ENCODE results near the gene ATP8A2. TPM values are rescaled to one million over a fixed set of nuclear protein-coding genes. Genes with fewer than 3 reads are reported as not detected.

The ATP8A2 gene
- total RNA-seq: 1 to 10 TPM in 1 of 2 donors, under 1 TPM in 1; 0.23 to 6.1 TPM

GRCh38 chr13:25371875-25372283 is at the start of gene ATP8A2:
Gene ATP8A2 (plus strand): TSS chr13:25371974. CDS start chr13:25372213, 239 bp downstream.
- Histone ChIP-seq H3K36me3 (no peaks in the 10 kb centered on the region), H3K9me3 (no peaks in the 10 kb centered on the region), H3K4me1 (replicated peaks) (no peaks in the 10 kb centered on the region), H3K27ac (no peak within 1 kb of the TSS), H3K4me3 (peak within 1 kb of the TSS; percentile 15 to 32), H3K27me3 (replicated peaks; ENCODE audit: insufficient read depth) (peaks cover 5% of the 10 kb centered on the region)
- no peak for DNase-seq (ENCODE audit: low spot score)
- under 1% methylated on average over 56 of the region's 58 CpGs for WGBS
- TF ChIP-seq POLR2AphosphoS5 (IDR thresholded peaks at IDR 0.05) (no peak), CTCF (IDR thresholded peaks at IDR 0.05) (no peak), POLR2A (IDR thresholded peaks at IDR 0.05) (no peak)
- intact Hi-C loops (cut with DNase I): no loop called here

GRCh38 chr13:25324100-25324499 is 47.7 kb upstream of the ATP8A2 start:
- TF ChIP-seq POLR2A (IDR thresholded peaks at IDR 0.05): no peak
- TF ChIP-seq POLR2AphosphoS5 (IDR thresholded peaks at IDR 0.05): no peak
- TF ChIP-seq CTCF (IDR thresholded peaks at IDR 0.05): no peak
- WGBS: 55% methylated on average over 2 of the region's 2 CpGs
- H3K9me3 ChIP-seq: no peaks in the 10 kb centered on the region
- no peak overlapping the region for H3K4me3 ChIP-seq
- intact Hi-C loops (cut with DNase I): no loop called here
- H3K27ac ChIP-seq: no peak overlapping the region
- no peaks in the 10 kb centered on the region for H3K4me1 ChIP-seq (replicated peaks)
- H3K36me3 ChIP-seq: no peaks in the 10 kb centered on the region
- no peak for DNase-seq (ENCODE audit: low spot score)
- H3K27me3 ChIP-seq (replicated peaks; ENCODE audit: insufficient read depth): no peaks in the 10 kb centered on the region

- WGBS: 95% methylated on average over 4 of the region's 4 CpGs
- no peak overlapping the region for H3K4me3 ChIP-seq
- H3K27ac ChIP-seq: no peak overlapping the region
- H3K4me1 ChIP-seq (replicated peaks): no peaks in the 10 kb centered on the region
- no peaks in the 10 kb centered on the region for H3K27me3 ChIP-seq (replicated peaks; ENCODE audit: insufficient read depth)
- H3K36me3 ChIP-seq: peaks cover 0 to 9% of the 10 kb centered on the region in 2 donors
- intact Hi-C loops (cut with DNase I): no loop called here
- no peaks in the 10 kb centered on the region for H3K9me3 ChIP-seq
- DNase-seq (ENCODE audit: low spot score): no peak
- TF ChIP-seq POLR2AphosphoS5 (IDR thresholded peaks at IDR 0.05) (no peak), POLR2A (IDR thresholded peaks at IDR 0.05) (no peak), CTCF (IDR thresholded peaks at IDR 0.05) (no peak)
Observed at GRCh38 chr13:25329706-25330105, 42.1 kb upstream of the ATP8A2 start.

GRCh38 chr13:25330541-25330940 is 41.2 kb upstream of the ATP8A2 start:
- Histone ChIP-seq H3K9me3 (no peaks in the 10 kb centered on the region), H3K27me3 (replicated peaks; ENCODE audit: insufficient read depth) (no peaks in the 10 kb centered on the region), H3K27ac (no peak overlapping the region), H3K4me1 (replicated peaks) (no peaks in the 10 kb centered on the region), H3K4me3 (no peak overlapping the region), H3K36me3 (peaks cover 0 to 9% of the 10 kb centered on the region in 2 donors)
- WGBS: 90% methylated on average over 1 of the region's 1 CpG
- TF ChIP-seq POLR2A (IDR thresholded peaks at IDR 0.05) (no peak), POLR2AphosphoS5 (IDR thresholded peaks at IDR 0.05) (no peak), CTCF (IDR thresholded peaks at IDR 0.05) (no peak)
- DNase-seq (ENCODE audit: low spot score): no peak
- intact Hi-C loops (cut with DNase I): no loop called here

GRCh38 chr13:25335856-25336255 is 35.9 kb upstream of the ATP8A2 start:
- WGBS: 39% methylated on average over 3 of the region's 3 CpGs

More at GRCh38 chr13:25335856-25336255, 35.9 kb upstream of the ATP8A2 start:
- no peaks in the 10 kb centered on the region for H3K9me3 ChIP-seq
- H3K27ac ChIP-seq: no peak overlapping the region
- intact Hi-C loops (cut with DNase I): no loop called here
- TF ChIP-seq CTCF (IDR thresholded peaks at IDR 0.05): no peak
- no peak for TF ChIP-seq POLR2A (IDR thresholded peaks at IDR 0.05)
- TF ChIP-seq POLR2AphosphoS5 (IDR thresholded peaks at IDR 0.05): no peak
- H3K4me1 ChIP-seq (replicated peaks): no peaks in the 10 kb centered on the region
- H3K27me3 ChIP-seq (replicated peaks; ENCODE audit: insufficient read depth): no peaks in the 10 kb centered on the region
- no peak overlapping the region for H3K4me3 ChIP-seq
- H3K36me3 ChIP-seq: peaks cover 0 to 6% of the 10 kb centered on the region in 2 donors
- no peak for DNase-seq (ENCODE audit: low spot score)
